Measurements from ENCODE around the gene PTPRM.

DNA sequence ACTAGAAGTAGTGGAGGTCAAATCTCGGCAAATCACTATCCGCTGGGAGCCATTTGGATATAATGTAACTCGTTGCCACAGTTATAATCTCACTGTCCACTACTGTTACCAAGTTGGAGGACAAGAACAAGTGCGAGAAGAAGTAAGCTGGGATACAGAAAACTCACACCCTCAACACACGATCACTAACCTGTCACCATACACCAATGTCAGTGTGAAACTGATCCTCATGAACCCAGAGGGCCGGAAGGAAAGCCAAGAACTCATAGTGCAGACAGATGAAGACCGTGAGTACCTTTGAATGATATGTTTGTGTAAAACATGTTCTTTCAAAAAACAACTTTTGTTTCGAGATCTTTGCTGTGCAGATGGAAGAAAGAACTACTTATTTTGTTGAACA lies 502.6 kb downstream of the PTPRM start:
- TF ChIP-seq, protein P1, sequence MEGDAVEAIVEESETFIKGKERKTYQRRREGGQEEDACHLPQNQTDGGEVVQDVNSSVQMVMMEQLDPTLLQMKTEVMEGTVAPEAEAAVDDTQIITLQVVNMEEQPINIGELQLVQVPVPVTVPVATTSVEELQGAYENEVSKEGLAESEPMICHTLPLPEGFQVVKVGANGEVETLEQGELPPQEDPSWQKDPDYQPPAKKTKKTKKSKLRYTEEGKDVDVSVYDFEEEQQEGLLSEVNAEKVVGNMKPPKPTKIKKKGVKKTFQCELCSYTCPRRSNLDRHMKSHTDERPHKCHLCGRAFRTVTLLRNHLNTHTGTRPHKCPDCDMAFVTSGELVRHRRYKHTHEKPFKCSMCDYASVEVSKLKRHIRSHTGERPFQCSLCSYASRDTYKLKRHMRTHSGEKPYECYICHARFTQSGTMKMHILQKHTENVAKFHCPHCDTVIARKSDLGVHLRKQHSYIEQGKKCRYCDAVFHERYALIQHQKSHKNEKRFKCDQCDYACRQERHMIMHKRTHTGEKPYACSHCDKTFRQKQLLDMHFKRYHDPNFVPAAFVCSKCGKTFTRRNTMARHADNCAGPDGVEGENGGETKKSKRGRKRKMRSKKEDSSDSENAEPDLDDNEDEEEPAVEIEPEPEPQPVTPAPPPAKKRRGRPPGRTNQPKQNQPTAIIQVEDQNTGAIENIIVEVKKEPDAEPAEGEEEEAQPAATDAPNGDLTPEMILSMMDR (IDR thresholded peaks at IDR 0.05), result no peak
- no peak for TF ChIP-seq POLR2A (IDR thresholded peaks at IDR 0.05)

All from ovary (tissue), 3 donors.